Kidney epithelial cell (primary cell): ENCODE results near the gene BCOR. TPM values are rescaled to one million over a fixed set of nuclear protein-coding genes. Genes with fewer than 3 reads are reported as not detected.

Experiments
- DNase-seq: peaks from one replicate; pipeline ENCODE4 v3.0.0-alpha.2; 2010; ENCODE audit warnings: low read depth
- H3K27me3 ChIP-seq: 2 replicates; pipeline ENCODE4 v1.6.0; 2011; ENCODE audit warnings: low read length; ENCODE audit not compliant: control insufficient read depth, insufficient read depth
- H3K36me3 ChIP-seq: 2 replicates; pipeline ENCODE4 v1.5.1; 2011; ENCODE audit warnings: low read length; ENCODE audit not compliant: control insufficient read depth, insufficient read depth
- H3K4me3 ChIP-seq: 2 replicates; pipeline ENCODE4 v1.5.1; 2011; ENCODE audit warnings: low read depth, mild to moderate bottlenecking, control low read depth, low read length
- total RNA-seq: library from RNA; depleted of rRNA; stranded (reverse); fragments of >200 nt; gene quantifications from 2 replicates; pipeline ENCODE4 v1.2.3, GENCODE V29; 2015
- TF ChIP-seq, protein P1 (sequence below): IDR thresholded peaks from 2 replicates; pipeline ENCODE4 v1.5.1; 2011; ENCODE audit warnings: mild to moderate bottlenecking, moderate library complexity, low read length, control low read depth, inconsistent platforms; ENCODE audit not compliant: insufficient read depth, poor library complexity, severe bottlenecking

Gene BCOR
- total RNA-seq, 1 donor from 2014 or later, result 29.5 TPM

DNA sequence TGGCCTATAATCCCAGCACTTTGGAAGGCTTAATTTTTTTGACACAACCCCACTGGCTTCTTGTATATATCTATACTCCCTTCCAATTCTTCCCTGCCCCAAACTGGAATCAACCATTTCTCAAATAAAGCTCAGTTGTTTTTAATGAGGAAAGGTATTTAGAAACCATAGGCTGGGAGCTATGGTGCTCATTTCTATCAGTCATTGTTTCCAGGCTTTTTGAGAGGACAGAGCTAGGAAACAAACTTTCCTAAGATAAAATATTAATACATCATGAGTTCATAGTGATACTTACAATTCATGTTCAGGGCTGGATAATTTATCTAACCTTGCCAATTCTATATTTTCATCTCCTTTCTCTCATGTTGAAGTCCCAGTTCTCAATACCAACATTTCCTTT is 50.3 kb downstream of the BCOR start:
- Histone ChIP-seq H3K27me3 (no peaks in the 10 kb centered on the region), H3K36me3 (no peaks in the 10 kb centered on the region), H3K4me3 (no peak overlapping the region)
- TF ChIP-seq, protein P1, sequence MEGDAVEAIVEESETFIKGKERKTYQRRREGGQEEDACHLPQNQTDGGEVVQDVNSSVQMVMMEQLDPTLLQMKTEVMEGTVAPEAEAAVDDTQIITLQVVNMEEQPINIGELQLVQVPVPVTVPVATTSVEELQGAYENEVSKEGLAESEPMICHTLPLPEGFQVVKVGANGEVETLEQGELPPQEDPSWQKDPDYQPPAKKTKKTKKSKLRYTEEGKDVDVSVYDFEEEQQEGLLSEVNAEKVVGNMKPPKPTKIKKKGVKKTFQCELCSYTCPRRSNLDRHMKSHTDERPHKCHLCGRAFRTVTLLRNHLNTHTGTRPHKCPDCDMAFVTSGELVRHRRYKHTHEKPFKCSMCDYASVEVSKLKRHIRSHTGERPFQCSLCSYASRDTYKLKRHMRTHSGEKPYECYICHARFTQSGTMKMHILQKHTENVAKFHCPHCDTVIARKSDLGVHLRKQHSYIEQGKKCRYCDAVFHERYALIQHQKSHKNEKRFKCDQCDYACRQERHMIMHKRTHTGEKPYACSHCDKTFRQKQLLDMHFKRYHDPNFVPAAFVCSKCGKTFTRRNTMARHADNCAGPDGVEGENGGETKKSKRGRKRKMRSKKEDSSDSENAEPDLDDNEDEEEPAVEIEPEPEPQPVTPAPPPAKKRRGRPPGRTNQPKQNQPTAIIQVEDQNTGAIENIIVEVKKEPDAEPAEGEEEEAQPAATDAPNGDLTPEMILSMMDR, result no peak
- DNase-seq, result no peak

DNA sequence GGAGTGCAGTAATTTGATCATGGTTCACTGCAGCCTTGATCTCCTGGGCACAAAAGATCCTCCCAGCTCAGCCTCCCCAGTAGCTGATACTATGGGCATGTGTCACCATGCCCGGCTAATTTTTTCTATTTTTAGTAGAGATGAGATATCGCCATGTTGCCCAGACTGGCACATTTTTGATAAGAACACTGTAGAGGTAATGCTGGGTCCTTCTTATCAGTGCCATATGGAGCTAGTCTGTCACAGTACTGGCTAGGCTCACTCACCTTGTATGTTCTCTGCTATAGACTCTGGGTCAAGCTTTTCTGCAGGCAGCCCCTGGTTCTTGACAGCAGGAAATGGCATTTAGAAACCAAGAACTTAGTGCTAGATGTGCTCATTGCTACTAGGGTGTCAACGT is 53.9 kb downstream of the BCOR start:
- no peaks in the 10 kb centered on the region for H3K27me3 ChIP-seq
- TF ChIP-seq, protein P1, result no peak
- DNase-seq, result no peak
- H3K4me3 ChIP-seq, result no peak overlapping the region
- H3K36me3 ChIP-seq, result no peaks in the 10 kb centered on the region

DNA sequence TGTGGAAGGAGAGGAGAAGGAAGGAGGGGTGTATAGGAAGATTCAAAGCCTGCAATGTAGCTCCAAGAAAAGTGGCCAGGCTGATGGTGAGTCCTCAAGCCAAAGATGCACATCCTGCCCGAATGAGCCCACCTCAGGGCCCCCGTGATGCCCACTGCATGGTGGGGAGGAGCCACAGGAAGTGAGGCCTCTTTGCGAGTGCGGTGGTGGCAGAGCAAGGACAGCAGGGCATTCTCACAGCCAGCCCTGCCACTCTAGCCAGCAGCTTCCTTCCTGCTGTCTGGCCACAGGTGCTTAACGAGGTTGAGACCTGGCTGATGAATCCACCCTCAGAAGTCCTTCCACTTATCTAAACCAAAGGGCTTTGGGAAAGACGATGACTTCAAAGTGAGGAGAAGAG is 55.8 kb downstream of the BCOR start:
- TF ChIP-seq, protein P1, result no peak
- no peaks in the 10 kb centered on the region for H3K27me3 ChIP-seq
- H3K4me3 ChIP-seq, result no peak overlapping the region
- no peaks in the 10 kb centered on the region for H3K36me3 ChIP-seq
- no peak for DNase-seq

DNA sequence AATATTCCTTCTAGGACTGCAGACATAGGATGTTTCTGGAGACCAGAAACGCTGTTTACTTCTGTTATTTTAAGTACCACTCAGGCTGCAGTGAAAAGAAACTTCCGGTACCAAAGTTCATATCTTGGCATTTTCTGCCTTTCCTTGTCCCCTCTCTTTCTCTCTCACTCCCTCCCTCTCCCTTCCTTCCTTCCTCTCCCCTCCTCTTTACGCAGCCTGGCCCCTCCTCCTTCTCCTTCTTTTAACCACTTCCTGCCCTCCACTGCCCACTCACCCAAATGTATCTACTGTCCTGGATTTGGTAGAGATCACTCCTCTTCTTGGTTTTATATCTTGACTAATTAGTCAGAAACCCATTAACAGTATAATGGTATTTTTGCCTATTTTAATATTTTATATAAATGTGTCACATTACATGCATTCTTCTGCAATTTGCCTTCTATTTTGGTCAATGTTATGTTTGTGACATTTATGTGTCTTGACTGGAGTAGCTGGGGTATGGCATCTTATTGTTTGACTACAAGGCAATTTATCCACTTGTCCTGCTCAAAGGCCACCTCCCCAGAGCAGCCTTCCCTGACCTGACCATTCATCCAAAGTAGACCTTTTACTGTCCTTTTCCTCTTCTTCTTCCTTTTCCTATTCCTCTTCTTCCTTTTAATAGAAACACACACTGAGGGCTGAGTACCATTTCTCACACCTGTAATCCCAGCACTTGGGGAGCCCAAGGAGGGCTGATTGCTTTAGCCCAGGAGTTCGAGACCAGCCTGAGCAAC is 56.9 kb downstream of the BCOR start:
- H3K4me3 ChIP-seq, result no peak overlapping the region
- H3K36me3 ChIP-seq, result no peaks in the 10 kb centered on the region
- DNase-seq, result no peak
- TF ChIP-seq, protein P1, result no peak
- H3K27me3 ChIP-seq, result no peaks in the 10 kb centered on the region

DNA sequence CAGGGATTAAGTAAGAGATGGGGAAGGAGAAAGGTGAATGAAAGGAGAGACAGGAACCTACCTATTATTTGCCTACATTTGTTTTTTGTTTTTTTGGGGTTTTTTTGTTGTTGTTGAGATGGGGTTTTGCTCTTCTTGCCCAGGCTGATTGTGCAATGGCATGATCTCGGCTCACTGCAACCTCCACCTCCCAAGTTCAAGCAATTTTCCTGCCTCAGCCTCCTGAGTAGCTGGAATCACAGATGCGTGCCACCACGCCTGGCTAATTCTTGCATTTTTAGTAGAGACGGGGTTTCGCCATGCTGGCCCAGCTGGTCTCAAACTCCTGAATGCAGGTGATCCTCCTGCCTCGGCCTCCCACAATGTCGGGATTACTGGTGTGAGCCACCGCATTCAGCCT is 57.9 kb downstream of the BCOR start:
- Histone ChIP-seq H3K27me3 (no peaks in the 10 kb centered on the region), H3K36me3 (no peaks in the 10 kb centered on the region), H3K4me3 (no peak overlapping the region)
- TF ChIP-seq, protein P1, result no peak
- no peak for DNase-seq

DNA sequence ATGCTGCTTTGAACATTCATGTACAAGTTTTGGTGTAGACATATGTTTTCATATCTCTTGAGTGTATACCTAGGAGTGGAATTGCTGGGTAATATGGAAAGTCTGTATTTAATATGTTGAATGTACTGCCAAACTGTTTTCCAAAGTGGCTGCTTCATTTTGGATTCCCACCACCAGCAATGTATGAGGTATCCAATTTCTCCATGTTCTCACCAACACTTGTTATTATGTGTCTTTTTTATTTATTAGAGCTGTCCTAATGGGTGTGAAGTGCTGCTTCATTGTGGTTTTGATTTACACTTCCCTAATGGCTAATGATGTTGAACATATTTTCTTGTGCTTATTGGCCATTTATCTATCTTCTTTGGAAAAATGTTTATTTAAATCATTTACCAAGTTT is 60.4 kb downstream of the BCOR start:
- TF ChIP-seq, protein P1, result no peak
- no peak overlapping the region for H3K4me3 ChIP-seq
- no peak for DNase-seq
- no peaks in the 10 kb centered on the region for H3K27me3 ChIP-seq
- H3K36me3 ChIP-seq, result no peaks in the 10 kb centered on the region
